22Rv1 (cell line): ENCODE measurements around the gene MAP3K20.

Source experiments
- ZFX ChIP-seq: fragments of 450-650 bp; IDR thresholded peaks from 2 replicates; pipeline ENCODE4 v1.6.1; 2017; ENCODE audit warnings: antibody characterized with exemption, borderline replicate concordance
- TF ChIP-seq, protein P1 (sequence below): fragments of 450-650 bp; IDR thresholded peaks from 2 replicates; pipeline ENCODE4 v1.5.1; 2017; ENCODE audit warnings: mild to moderate bottlenecking

DNA sequence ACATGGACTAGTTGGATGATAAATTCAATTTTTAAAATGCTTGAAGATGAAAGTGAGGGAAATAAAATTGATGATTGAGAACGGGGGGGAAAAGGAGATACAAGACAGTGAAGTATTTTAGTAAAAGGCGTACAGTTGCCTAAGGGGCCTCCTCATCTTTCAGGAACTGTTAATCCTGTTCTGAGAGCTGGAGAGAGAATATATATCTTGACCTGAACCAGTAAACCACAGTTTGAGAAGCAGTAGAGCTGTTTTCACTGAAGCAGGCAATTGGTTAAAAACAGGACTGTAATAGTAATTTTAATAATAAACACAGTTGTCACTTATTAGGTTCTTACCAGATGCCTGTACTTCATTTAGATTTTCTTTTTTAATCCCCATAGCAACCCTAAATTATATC, 137.5 kb downstream of the MAP3K20 start:
- TF ChIP-seq, protein P1, sequence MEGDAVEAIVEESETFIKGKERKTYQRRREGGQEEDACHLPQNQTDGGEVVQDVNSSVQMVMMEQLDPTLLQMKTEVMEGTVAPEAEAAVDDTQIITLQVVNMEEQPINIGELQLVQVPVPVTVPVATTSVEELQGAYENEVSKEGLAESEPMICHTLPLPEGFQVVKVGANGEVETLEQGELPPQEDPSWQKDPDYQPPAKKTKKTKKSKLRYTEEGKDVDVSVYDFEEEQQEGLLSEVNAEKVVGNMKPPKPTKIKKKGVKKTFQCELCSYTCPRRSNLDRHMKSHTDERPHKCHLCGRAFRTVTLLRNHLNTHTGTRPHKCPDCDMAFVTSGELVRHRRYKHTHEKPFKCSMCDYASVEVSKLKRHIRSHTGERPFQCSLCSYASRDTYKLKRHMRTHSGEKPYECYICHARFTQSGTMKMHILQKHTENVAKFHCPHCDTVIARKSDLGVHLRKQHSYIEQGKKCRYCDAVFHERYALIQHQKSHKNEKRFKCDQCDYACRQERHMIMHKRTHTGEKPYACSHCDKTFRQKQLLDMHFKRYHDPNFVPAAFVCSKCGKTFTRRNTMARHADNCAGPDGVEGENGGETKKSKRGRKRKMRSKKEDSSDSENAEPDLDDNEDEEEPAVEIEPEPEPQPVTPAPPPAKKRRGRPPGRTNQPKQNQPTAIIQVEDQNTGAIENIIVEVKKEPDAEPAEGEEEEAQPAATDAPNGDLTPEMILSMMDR: no peak
- no peak for TF ChIP-seq ZFX
